Ishikawa (cell line): ENCODE results near the gene GABRR2.
A peak's percentile ranks its signal among the peaks of the same experiment; 100 is the strongest.

ENCODE experiments used
- CEBPB ChIP-seq: IDR thresholded peaks from 2 replicates; pipeline ENCODE4 v1.6.1; 2012
- CREB1 ChIP-seq: IDR thresholded peaks from 2 replicates; pipeline ENCODE4 v1.6.1; 2012; ENCODE audit warnings: low read depth
- EGR1 ChIP-seq: IDR thresholded peaks from 2 replicates; pipeline ENCODE4 v1.6.1; 2012
- EP300 ChIP-seq: IDR thresholded peaks from 2 replicates; pipeline ENCODE4 v1.6.1; 2012; ENCODE audit warnings: borderline replicate concordance
- FOXM1 ChIP-seq: IDR thresholded peaks from 2 replicates; pipeline ENCODE4 v1.6.1; 2012; ENCODE audit warnings: low read depth, borderline replicate concordance
- NFIC ChIP-seq: IDR thresholded peaks from 2 replicates; pipeline ENCODE4 v1.6.1; 2012
- RAD21 ChIP-seq: IDR thresholded peaks from 2 replicates; pipeline ENCODE4 v1.6.1; 2012; ENCODE audit warnings: low read depth
- REST ChIP-seq: IDR thresholded peaks from 2 replicates; pipeline ENCODE4 v1.6.1; 2012; ENCODE audit warnings: low read depth, mild to moderate bottlenecking
- TAF1 ChIP-seq: IDR thresholded peaks from 2 replicates; pipeline ENCODE4 v1.6.1; 2012; ENCODE audit warnings: low read depth, mild to moderate bottlenecking
- TCF12 ChIP-seq: IDR thresholded peaks from 2 replicates; pipeline ENCODE4 v1.6.1; 2012; ENCODE audit warnings: low read depth
- TEAD4 ChIP-seq: IDR thresholded peaks from 2 replicates; pipeline ENCODE4 v1.6.1; 2012
- YY1 ChIP-seq: IDR thresholded peaks from 2 replicates; pipeline ENCODE4 v1.6.1; 2012; ENCODE audit warnings: low read depth
- ZBTB7A ChIP-seq: IDR thresholded peaks from 2 replicates; pipeline ENCODE4 v1.6.1; 2012; ENCODE audit warnings: low read depth
- TF ChIP-seq, protein P1 (sequence below): IDR thresholded peaks from 2 replicates; pipeline ENCODE4 v1.6.1; 2012
- TF ChIP-seq, protein P2 (sequence below): IDR thresholded peaks from 2 replicates; pipeline ENCODE4 v1.6.1; 2012

The GABRR2 gene

DNA sequence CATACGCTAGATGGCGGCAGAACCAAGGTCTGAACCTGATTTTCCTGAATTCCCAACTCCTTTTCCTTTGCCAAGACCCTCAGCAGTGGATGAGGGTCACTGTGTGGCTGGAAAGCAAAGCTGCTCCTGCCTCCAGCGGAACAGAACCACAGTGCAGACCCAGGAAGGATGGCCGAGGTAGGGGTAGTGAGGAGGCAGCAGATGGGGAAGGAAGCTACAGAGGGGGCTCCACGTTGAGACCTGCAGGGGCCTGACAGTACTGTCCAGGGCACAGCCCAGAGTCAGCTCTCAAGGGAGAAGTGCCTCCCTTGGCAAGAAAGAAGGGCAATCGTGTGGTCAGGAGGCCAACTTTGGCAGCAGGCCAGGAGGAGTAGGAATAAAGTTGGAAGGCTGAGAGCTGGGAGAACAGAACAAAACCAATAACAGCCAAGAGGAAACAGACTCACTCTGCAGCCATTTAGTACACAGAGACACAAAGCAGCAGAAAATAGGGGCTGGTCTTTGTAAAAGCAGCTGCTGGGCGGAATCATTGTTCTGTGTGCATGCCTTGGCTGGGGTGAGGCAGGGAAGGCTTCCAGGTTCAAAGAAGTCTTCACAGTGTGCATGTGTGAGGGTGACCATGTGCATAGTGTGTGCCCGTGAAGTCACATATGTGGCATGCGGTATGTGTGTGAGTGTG lies 3.1 kb downstream of the GABRR2 start:
- no peak for TF ChIP-seq EGR1
- TF ChIP-seq NFIC, result peak; percentile 69
- no peak for TF ChIP-seq FOXM1

GRCh38 chr6:89311530-89311852 lies 3.6 kb downstream of the GABRR2 start:
- TF ChIP-seq, protein P1, sequence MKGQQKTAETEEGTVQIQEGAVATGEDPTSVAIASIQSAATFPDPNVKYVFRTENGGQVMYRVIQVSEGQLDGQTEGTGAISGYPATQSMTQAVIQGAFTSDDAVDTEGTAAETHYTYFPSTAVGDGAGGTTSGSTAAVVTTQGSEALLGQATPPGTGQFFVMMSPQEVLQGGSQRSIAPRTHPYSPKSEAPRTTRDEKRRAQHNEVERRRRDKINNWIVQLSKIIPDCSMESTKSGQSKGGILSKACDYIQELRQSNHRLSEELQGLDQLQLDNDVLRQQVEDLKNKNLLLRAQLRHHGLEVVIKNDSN, result no peak
- no peak for TF ChIP-seq FOXM1
- TF ChIP-seq TCF12, result no peak
- no peak for TF ChIP-seq TEAD4
- no peak for TF ChIP-seq TAF1
- TF ChIP-seq ZBTB7A, result no peak
- TF ChIP-seq CEBPB, result no peak
- TF ChIP-seq NFIC, result no peak
- TF ChIP-seq REST, result no peak
- no peak for TF ChIP-seq RAD21
- TF ChIP-seq EP300, result no peak
- no peak for TF ChIP-seq CREB1
- TF ChIP-seq YY1, result no peak
- TF ChIP-seq, protein P2, sequence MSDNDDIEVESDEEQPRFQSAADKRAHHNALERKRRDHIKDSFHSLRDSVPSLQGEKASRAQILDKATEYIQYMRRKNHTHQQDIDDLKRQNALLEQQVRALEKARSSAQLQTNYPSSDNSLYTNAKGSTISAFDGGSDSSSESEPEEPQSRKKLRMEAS, result no peak
- TF ChIP-seq EGR1, result no peak

GRCh38 chr6:89310929-89311328 lies 4.2 kb downstream of the GABRR2 start:
- TF ChIP-seq TEAD4, result no peak
- no peak for TF ChIP-seq CEBPB
- no peak for TF ChIP-seq CREB1
- no peak for TF ChIP-seq NFIC

DNA sequence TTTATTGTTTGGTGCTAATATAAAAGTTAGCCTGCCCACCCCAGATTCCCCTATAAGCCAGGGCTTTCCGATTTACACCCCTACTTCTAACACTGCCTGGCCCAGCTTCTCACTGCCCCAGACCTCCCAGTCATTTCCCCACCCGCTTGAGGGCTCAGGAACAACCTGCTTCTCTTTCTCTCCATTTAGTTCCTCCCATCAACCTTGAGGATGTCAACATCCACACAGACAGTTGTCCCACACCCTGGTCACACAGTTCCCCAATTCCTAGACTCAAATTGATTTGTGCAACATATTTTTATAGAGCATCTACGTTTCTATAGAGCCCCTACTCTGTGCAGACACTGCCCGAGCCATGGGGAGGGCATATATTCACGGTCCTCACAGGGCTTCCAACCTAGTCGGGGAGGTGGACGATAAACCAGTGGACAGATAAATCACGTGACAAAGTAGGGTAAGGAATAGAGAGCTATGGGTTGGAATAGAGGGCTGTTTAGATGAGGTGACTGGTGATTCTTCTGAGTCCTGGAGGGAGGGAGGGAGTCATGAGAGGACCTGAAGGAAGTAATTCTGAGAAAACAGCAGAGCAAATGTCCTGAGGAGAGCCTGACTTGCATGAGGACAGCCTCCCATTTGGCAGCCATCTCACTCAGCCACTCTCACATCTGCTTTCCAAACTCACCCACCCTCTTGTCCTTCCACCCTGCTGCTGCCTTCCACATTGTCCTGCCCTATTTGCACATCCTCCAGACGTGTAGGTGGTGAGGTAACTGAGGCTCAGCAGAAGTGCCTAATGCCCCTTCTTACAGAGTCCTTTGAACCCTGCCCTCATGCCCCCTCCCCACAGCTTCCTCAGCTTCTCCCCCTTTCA lies 6.3 kb downstream of the GABRR2 start:
- no peak for TF ChIP-seq TAF1
- TF ChIP-seq CREB1, result no peak
- TF ChIP-seq YY1, result no peak
- TF ChIP-seq, protein P2, result no peak
- no peak for TF ChIP-seq NFIC
- TF ChIP-seq ZBTB7A, result no peak
- no peak for TF ChIP-seq EP300
- TF ChIP-seq CEBPB, result no peak
- no peak for TF ChIP-seq REST
- TF ChIP-seq RAD21, result no peak
- no peak for TF ChIP-seq TCF12
- TF ChIP-seq FOXM1, result no peak
- no peak for TF ChIP-seq EGR1
- no peak for TF ChIP-seq TEAD4
- TF ChIP-seq, protein P1, result no peak

DNA sequence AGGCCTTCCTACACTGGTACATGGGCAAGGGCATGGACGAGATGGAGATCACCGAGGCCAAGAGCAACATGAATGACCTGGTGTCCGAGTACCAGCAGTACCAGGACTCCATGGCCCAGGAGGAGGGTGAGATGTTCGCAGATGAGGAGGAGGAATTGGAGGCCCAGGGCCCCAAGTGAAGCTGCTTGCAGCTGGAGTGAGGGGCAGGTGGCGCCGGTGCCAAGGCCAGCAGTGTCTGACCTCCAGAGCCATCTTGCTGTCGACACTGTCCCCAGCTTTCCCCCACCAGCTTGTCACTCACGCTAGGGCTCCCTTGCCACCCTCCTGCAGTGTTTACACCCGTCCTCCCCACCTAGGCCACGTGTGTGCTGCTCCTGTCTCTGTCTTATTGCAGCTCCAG lies 12.2 kb downstream of the GABRR2 start:
- TF ChIP-seq EP300, result no peak
- no peak for TF ChIP-seq NFIC
- no peak for TF ChIP-seq RAD21
- TF ChIP-seq TEAD4, result no peak
- no peak for TF ChIP-seq CEBPB
- TF ChIP-seq REST, result no peak
- TF ChIP-seq, protein P1, result no peak
